Smooth muscle cell of the brain vasculature (primary cell): ENCODE measurements around the gene RNASE9.
"Not testable (repeated sequence)": the region's sequence is repeated elsewhere in the genome, so short reads cannot be mapped to it uniquely, and the experiment has no call there.

Experiments used
- DNase-seq: peaks from one replicate; pipeline ENCODE4 v3.0.0-alpha.2; 2012; ENCODE audit warnings: low read depth, low spot score

The RNASE9 gene

GRCh38 chr14:20578325-20578724, 17.5 kb upstream of the RNASE9 start:
- no peak for DNase-seq

DNA sequence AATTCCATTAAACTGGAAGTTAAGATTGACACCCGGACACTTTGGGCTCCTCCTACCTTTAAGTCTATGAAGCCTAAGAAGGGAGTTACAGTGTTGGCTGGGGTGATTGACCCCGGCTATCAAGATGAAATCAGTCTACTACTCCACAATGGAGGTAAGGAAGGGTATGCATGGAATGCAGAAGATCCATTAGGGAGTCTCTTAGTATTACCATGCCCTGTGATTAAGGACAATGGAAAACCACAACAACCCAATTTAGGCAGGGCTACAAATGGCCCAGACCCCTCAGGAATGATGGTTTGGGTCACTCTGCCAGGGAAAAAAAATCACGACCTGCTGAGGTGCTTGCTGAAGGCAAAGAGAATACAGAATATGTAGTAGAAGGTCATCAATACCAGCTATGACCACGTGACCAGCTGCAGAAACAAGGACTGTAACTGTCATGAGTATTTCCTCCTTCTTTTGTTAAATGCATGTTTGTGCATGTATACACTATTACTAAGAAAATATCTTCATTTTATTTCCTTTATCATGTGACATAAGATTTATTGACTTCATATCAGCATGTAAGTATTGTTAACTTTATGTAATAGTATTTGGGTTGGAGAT, 11.6 kb upstream of the RNASE9 start:
- DNase-seq: not testable (repeated sequence)

DNA sequence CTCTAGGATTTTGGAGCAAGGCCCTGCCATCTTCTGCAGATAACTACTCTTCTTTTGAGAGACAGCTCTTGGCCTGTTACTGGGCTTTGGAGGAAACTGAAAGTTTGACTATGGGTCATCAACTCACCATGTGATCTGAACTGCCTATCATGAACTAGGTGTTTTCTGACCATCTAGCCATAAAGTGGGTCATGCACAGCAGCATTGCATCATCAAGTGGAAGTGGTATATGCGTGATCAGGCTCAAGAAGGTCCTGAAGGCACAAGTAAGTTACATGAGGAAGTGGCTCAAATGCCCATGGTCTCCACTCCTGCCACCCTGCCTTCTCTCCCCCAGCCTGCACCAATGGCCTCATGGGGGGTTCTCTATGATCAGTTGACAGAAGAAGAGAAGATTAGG, 9.9 kb upstream of the RNASE9 start:
- DNase-seq: not testable (repeated sequence)

GRCh38 chr14:20569865-20570264, 9.0 kb upstream of the RNASE9 start:
- not testable (repeated sequence) for DNase-seq

- DNase-seq: no peak
Observed at GRCh38 chr14:20569066-20569465, 8.2 kb upstream of the RNASE9 start.

DNA sequence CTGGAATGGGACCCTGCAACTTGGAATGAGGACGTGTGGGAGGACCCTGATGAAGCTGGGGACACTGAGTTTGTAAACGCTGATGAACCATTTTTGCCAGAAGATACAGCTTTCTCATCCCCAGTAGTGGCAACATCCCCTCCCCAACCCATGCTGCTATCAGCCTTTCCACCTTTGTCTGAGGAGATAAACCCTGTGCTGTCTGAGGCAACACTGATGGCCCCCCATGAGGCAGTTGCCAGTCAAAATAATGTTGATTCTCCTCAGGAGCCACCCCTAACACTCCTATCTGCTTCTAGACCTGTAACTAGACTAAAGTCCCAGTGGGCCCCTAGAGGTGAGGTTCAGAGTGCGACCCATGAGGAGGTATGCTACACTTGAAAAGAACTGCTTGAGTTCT, 7.5 kb upstream of the RNASE9 start:
- DNase-seq: no peak

- DNase-seq: not testable (repeated sequence)
Observed at GRCh38 chr14:20567199-20567598, 6.4 kb upstream of the RNASE9 start.

DNA sequence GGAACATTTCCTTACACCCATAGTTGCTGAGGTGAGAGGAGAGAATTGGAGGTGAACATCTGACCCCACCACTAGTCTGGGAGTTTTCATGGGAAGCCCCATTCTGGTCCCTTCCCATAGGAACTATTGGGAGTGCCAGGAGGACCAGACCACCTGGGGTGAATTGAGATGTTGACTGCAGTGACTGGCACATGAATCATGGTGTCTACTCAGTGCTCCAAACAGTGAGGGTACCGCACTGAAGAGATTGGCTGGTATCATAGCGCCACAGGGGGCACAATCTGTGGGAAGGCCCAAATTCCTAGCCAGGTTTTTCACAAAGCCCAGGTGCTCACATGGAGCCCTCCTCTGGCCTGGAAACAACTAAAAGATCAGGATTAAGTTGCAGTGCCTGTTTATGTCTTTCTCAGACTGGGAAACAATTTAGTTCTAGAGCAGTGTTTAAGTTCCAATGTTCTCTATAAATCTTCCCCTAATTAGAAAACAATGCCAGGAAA, 3.7 kb upstream of the RNASE9 start:
- no peak for DNase-seq

GRCh38 chr14:20563971-20564370, 3.1 kb upstream of the RNASE9 start:
- DNase-seq: no peak

DNA sequence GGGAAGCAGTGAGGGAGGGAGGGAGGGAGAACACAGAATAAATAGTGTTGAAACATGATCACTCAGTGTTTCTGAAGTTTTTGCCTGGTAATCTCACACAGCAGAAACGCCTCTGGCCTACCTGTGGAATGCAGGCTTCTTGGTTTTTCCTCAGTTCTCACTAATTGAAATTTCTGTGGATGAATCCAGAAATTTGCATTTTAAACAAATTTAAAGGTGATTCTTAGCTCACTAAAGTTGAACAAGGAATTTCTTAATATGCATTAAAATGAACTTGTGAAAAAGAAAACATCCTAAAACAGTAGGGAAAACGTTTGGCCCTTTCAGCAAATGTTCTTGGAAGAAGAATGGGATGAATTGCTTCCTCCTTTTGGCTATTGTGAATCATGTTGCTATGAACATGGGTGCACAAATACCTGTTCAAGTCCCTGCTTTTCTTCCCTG, 1.4 kb downstream of the RNASE9 start:
- no peak for DNase-seq

- no peak for DNase-seq
Observed at GRCh38 chr14:20557212-20557542, 3.7 kb downstream of the RNASE9 start.

- DNase-seq: no peak
Observed at GRCh38 chr14:20556500-20557211, 4.2 kb downstream of the RNASE9 start.

GRCh38 chr14:20555845-20556244, 5.0 kb downstream of the RNASE9 start:
- no peak for DNase-seq

DNA sequence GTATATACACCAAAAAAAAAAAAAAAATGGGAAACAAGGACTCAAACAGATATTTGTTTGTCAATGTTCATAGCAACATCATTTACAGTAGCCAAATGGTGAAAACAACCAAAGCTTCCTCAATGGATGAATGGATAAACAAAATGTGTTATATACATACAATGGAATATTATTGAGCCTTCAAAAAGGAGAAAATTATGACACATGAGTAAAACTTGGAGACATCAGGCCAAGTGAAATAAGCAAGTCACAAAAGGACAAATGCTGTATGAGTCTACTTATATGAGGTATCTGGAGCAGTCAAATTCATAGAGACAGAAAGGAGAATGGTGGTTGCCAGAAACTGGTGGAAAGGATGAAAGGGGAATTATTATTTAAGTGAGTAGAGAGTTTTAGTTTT, 7.8 kb downstream of the RNASE9 start:
- DNase-seq: no peak

GRCh38 chr14:20551606-20552005, 9.2 kb downstream of the RNASE9 start:
- DNase-seq: no peak

DNA sequence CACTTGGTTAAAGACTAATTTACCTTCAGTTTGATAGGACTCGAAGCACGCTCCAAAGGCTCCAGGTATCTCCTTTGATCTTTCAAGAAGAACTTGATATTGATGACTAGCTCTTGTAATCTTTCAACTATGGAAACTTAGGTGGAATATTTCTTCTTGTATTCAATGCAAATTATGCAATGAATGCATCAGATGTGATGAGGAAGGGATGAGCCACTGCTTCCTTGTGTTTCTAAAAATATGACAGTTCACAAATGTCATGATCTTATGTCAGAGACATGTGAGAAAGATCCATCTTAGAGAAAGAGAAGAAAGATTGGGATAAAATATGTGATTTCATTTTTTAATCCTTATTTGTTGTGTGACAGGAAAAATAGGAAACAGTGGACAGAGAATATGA, 9.9 kb downstream of the RNASE9 start:
- DNase-seq: no peak

GRCh38 chr14:20548414-20549158, 12.3 kb downstream of the RNASE9 start:
- DNase-seq: no peak

DNA sequence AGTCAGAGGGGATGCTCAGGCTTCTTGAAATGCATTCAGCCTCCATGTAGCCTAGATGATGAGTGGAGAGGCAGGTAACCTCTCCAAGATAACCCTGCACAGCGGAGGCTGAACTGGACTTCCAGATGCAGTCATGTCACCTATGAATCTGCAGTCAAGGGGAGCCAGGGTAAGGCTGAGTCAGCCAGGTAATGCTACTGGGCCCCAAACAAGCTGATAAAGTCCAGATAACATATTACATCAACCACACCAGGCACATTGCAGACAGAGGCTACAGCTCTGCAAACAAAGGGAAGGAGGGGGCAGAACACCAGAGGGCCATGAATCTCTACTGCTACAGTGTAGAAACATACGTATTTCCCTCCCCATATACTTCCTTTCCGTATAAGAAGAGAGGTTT, 14.0 kb downstream of the RNASE9 start:
- DNase-seq: no peak

DNA sequence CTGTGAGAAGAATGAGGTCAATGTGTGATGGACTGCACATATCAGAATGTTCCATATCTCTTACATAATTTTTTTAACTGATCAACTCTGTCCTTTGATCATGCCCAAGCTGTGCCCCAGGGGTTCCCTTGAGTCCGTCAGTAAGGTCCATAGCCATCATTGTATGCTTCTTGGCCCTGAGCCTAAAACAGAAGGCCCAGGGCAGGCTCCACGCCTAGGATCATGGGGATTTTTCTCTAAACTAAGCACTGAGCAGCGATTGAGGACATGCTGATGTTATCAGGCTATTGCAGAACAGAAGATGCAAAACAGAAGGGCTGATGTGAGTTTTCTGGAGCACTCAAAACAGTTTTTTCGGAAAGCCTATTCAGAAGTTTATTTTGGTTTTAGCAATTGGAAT, 20.9 kb downstream of the RNASE9 start:
- no peak for DNase-seq

DNA sequence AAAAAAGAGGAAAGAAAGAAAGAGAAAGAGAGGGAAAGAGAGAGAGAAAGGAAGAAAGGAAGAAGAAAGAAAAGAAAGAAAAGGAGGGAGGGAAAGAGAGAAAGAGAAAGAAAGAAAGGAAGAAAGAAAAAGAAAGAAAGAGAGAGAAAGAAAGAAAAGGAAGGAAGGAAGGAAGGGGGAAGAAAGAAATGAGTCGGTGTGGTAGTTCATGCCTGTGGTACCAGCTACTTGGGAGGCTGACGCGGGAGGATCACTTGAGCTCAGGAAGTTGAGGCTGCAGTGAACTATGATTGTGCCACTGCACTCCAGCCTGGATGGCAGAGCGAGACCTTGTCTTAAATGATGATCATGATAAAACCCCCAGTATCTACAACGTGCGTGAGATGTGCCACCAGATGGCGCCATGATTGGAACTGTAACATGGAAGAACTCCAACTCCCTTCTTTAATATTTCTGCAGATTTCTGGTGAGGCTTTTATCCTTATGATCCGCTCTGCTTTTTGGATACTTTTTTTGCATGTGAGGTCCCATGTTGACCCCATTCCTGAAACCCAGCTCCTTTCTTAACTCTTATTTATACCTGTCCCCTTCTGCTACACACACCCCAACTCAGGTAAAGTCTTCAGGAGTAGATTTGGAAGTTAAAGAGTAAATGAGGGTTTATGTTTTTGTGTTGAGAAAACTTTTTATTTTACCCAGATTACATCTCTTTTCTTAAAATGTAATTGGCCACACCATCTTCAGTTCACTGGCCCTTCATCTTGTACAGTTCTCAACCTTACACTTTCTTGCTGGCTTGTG, 29.9 kb downstream of the RNASE9 start:
- DNase-seq: peak; percentile 52

DNA sequence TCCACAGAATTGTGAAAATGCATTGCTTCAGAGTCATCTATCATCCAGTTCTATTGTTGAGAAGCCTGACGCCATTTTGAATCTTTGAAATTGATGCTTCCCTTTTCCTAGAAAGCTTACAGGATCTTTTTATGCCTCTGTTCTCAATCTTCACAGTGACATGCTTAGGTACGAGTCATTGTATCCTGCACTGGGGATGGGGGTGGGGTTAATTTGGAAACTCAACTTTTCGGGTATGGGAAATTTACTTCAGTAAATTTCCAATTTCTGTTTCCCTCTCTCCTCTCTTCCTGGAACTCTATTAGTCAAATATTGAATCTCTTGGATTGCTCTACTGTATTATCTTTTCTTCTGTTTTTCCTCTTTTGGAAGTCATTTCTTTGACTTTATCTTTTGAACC, 31.0 kb downstream of the RNASE9 start:
- no peak for DNase-seq

DNA sequence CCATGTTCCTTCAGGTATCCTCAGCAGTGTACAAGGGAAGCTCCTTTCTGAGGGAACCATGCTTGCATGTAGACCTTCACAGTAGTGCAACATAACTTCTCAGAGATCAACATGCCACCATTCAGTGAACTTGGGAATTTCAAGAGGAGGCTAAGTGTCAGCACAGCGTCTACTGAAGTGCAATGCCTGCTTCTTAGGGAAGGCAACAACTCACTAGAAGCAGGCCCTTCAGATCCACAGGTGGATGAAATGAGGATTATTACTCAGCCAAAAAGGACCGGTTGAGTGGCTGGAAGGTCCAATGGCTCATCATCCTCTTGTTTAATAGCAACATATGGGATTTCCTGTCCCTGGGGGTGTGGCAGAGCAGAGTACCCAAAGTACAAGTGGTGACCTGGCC, 36.8 kb downstream of the RNASE9 start:
- no peak for DNase-seq
